ENCODE measurements around the gene EPHB2. TPM values are rescaled to one million over a fixed set of nuclear protein-coding genes. Genes with fewer than 3 reads are reported as not detected.

EPHB2 gene
- total RNA-seq, 1 donor from 2014 or later, result 40.3 TPM

GRCh38 chr1:22687191-22687590 is 23.4 kb upstream of the EPHB2 start:
- Mint-ChIP-seq H3K4me1 (ENCODE audit: unreplicated experiment) (peaks cover 16% of the 10 kb centered on the region), H3K27ac (no peak overlapping the region), H3K4me3 (no peak overlapping the region), H3K27me3 (peaks cover 19% of the 10 kb centered on the region), H3K36me3 (no peaks in the 10 kb centered on the region), H3K9me3 (no peaks in the 10 kb centered on the region)
- no peak for TF ChIP-seq CTCF (conservative IDR thresholded peaks at IDR 0.05)
- no peak for DNase-seq (ENCODE audit: extremely low spot score, unreplicated experiment)

GRCh38 chr1:22688466-22688865 is 22.2 kb upstream of the EPHB2 start:
- DNase-seq (ENCODE audit: extremely low spot score, unreplicated experiment), result no peak
- Mint-ChIP-seq H3K9me3 (no peaks in the 10 kb centered on the region), H3K36me3 (no peaks in the 10 kb centered on the region), H3K4me1 (ENCODE audit: unreplicated experiment) (peaks cover 16% of the 10 kb centered on the region), H3K4me3 (no peak overlapping the region), H3K27ac (no peak overlapping the region), H3K27me3 (peaks cover 18% of the 10 kb centered on the region)
- TF ChIP-seq CTCF (conservative IDR thresholded peaks at IDR 0.05), result no peak

GRCh38 chr1:22689505-22689904 is 21.1 kb upstream of the EPHB2 start:
- no peak for TF ChIP-seq CTCF (conservative IDR thresholded peaks at IDR 0.05)
- H3K9me3 Mint-ChIP-seq, result no peaks in the 10 kb centered on the region
- H3K27ac Mint-ChIP-seq, result no peak overlapping the region
- no peaks in the 10 kb centered on the region for H3K36me3 Mint-ChIP-seq
- H3K27me3 Mint-ChIP-seq, result peaks cover 13% of the 10 kb centered on the region
- H3K4me1 Mint-ChIP-seq (ENCODE audit: unreplicated experiment), result peaks cover 10% of the 10 kb centered on the region
- H3K4me3 Mint-ChIP-seq, result no peak overlapping the region
- no peak for DNase-seq (ENCODE audit: extremely low spot score, unreplicated experiment)

GRCh38 chr1:22691031-22691753 is 19.4 kb upstream of the EPHB2 start:
- DNase-seq (ENCODE audit: extremely low spot score, unreplicated experiment), result no peak
- no peaks in the 10 kb centered on the region for H3K4me1 Mint-ChIP-seq (ENCODE audit: unreplicated experiment)
- H3K36me3 Mint-ChIP-seq, result no peaks in the 10 kb centered on the region
- peaks cover 6% of the 10 kb centered on the region for H3K27me3 Mint-ChIP-seq
- no peak for TF ChIP-seq CTCF (conservative IDR thresholded peaks at IDR 0.05)
- no peaks in the 10 kb centered on the region for H3K9me3 Mint-ChIP-seq
- H3K27ac Mint-ChIP-seq, result no peak overlapping the region
- no peak overlapping the region for H3K4me3 Mint-ChIP-seq

- H3K4me3 Mint-ChIP-seq, result no peak overlapping the region
- no peaks in the 10 kb centered on the region for H3K9me3 Mint-ChIP-seq
- TF ChIP-seq CTCF (conservative IDR thresholded peaks at IDR 0.05), result no peak
- DNase-seq (ENCODE audit: extremely low spot score, unreplicated experiment), result no peak
- H3K36me3 Mint-ChIP-seq, result no peaks in the 10 kb centered on the region
- no peak overlapping the region for H3K27ac Mint-ChIP-seq
- no peaks in the 10 kb centered on the region for H3K27me3 Mint-ChIP-seq
- H3K4me1 Mint-ChIP-seq (ENCODE audit: unreplicated experiment), result peaks cover 5% of the 10 kb centered on the region
Observed at GRCh38 chr1:22694172-22694571, 16.5 kb upstream of the EPHB2 start.

Measured in type B pancreatic cell (in vitro differentiated cells).